Neural crest cell (in vitro differentiated cells): ENCODE measurements around the gene SLC25A26. TPM values are rescaled to one million over a fixed set of nuclear protein-coding genes. Genes with fewer than 3 reads are reported as not detected.

ENCODE experiments used
- DNase-seq: peaks from one replicate; pipeline ENCODE4 v3.0.0; 2021; ENCODE audit warnings: low read depth, mixed read lengths, low spot score
- H3K27ac Mint-ChIP-seq: one replicate; pipeline ENCODE4 v1.8.0; 2021; ENCODE audit warnings: mild to moderate bottlenecking, mixed read lengths; ENCODE audit not compliant: unreplicated experiment
- H3K27me3 Mint-ChIP-seq: 2 replicates; pipeline ENCODE4 v1.8.0; 2021; ENCODE audit warnings: low read depth, mild to moderate bottlenecking, mixed read lengths
- H3K36me3 Mint-ChIP-seq: 2 replicates; pipeline ENCODE4 v1.8.0; 2021; ENCODE audit warnings: low read depth, mild to moderate bottlenecking, mixed read lengths
- H3K4me1 Mint-ChIP-seq: 2 replicates; pipeline ENCODE4 v1.8.0; 2021; ENCODE audit warnings: mixed read lengths
- H3K4me3 Mint-ChIP-seq: one replicate; pipeline ENCODE4 v1.8.0; 2021; ENCODE audit warnings: mild to moderate bottlenecking, mixed read lengths
- H3K9me3 Mint-ChIP-seq: 2 replicates; pipeline ENCODE4 v1.8.0; 2021; ENCODE audit warnings: mixed read lengths
- total RNA-seq: library from RNA; stranded (reverse); gene quantifications from 2 replicates; pipeline ENCODE4 v1.2.1, GENCODE V29; 2021
- TF ChIP-seq, protein P1 (sequence below): fragments of 200-600 bp; sonication (generic); conservative IDR thresholded peaks from 2 replicates; pipeline ENCODE4 v1.5.0; 2021; ENCODE audit warnings: antibody characterized with exemption, mild to moderate bottlenecking

Gene SLC25A26
- total RNA-seq, 1 donor from 2014 or later: 10.1 TPM

DNA sequence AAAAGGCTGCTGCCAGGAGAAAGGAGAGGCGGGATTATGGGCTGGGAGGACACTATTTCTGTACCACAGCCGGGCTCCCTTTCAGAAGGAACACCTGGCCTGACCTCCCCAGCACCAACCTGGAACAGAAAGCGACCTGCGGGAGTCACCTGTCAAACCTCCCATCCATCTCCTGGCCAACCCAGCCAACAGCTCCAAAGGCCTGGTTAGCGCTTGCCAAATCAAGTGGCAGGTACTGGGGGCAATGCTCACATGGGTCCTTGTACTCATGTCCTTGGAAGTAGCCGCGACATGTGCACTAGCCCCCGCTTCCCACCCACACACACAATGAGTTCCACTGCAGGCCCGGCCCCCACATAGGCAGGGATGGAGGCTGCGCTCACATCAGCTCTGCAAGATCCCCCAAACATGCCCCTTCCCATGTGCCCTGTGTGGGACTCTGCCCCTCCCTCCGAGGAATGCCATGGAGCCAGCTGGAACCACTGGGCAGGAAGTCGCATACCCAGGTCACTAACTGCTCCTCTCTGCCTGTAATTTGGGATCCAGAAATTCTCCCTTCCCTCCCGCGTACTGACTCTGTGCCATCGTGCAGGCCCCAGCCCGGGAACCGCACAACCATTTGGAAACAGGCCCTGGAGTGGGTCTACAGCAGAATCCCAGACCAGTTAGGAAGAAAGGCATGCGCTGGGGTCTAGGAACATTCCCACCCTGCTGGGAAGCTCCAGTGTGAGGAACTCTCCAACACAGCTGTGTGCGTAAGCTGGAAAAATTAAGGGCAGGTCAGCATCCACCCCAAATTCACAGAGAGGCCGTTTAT lies 181.1 kb downstream of the SLC25A26 start:
- Mint-ChIP-seq H3K27ac (peak overlapping the region; percentile 60), H3K4me1 (peaks cover 89% of the 10 kb centered on the region), H3K4me3 (peak overlapping the region; percentile 66), H3K9me3 (no peaks in the 10 kb centered on the region), H3K36me3 (peaks cover 34% of the 10 kb centered on the region), H3K27me3 (peaks cover 5% of the 10 kb centered on the region)
- DNase-seq: no peak
- TF ChIP-seq, protein P1, sequence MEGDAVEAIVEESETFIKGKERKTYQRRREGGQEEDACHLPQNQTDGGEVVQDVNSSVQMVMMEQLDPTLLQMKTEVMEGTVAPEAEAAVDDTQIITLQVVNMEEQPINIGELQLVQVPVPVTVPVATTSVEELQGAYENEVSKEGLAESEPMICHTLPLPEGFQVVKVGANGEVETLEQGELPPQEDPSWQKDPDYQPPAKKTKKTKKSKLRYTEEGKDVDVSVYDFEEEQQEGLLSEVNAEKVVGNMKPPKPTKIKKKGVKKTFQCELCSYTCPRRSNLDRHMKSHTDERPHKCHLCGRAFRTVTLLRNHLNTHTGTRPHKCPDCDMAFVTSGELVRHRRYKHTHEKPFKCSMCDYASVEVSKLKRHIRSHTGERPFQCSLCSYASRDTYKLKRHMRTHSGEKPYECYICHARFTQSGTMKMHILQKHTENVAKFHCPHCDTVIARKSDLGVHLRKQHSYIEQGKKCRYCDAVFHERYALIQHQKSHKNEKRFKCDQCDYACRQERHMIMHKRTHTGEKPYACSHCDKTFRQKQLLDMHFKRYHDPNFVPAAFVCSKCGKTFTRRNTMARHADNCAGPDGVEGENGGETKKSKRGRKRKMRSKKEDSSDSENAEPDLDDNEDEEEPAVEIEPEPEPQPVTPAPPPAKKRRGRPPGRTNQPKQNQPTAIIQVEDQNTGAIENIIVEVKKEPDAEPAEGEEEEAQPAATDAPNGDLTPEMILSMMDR: no peak

DNA sequence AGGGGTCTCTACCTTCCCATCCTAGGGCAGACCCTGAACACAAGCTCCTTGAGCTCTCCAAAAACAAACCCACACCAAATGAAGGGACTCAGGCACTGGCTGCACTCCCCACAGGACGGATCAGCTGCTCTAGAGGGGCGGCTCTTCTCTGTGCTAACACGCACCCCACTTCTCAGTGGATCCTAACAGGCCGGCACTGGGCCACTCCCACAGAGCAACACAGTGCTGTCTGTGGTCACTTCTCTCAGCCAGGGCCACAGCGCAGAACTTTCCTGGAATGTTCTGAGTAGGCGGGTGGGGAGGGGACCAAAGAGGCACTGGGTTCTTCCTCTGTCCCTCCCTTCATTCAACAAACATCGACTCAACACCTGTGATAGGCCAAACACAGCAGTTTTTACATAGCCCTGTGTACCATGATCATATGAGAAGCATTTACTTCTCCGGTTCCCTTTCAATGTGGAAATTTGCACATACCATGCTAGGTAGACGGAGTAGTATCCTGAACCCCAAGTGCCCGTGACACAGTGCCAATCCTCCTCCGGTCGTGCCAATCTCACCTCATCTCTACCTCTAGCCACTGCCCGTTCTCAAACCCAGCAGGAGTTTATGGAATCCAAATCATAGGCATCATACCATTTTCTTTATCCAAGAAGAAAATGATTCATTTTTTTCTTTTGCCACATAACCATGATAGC lies 181.9 kb downstream of the SLC25A26 start:
- peaks cover 31% of the 10 kb centered on the region for H3K36me3 Mint-ChIP-seq
- no peaks in the 10 kb centered on the region for H3K9me3 Mint-ChIP-seq
- TF ChIP-seq, protein P1: no peak
- peak overlapping the region; percentile 49 for H3K4me3 Mint-ChIP-seq
- H3K27ac Mint-ChIP-seq: peak overlapping the region; percentile 83
- H3K27me3 Mint-ChIP-seq: peaks cover 5% of the 10 kb centered on the region
- no peak for DNase-seq
- H3K4me1 Mint-ChIP-seq: peaks cover 94% of the 10 kb centered on the region

DNA sequence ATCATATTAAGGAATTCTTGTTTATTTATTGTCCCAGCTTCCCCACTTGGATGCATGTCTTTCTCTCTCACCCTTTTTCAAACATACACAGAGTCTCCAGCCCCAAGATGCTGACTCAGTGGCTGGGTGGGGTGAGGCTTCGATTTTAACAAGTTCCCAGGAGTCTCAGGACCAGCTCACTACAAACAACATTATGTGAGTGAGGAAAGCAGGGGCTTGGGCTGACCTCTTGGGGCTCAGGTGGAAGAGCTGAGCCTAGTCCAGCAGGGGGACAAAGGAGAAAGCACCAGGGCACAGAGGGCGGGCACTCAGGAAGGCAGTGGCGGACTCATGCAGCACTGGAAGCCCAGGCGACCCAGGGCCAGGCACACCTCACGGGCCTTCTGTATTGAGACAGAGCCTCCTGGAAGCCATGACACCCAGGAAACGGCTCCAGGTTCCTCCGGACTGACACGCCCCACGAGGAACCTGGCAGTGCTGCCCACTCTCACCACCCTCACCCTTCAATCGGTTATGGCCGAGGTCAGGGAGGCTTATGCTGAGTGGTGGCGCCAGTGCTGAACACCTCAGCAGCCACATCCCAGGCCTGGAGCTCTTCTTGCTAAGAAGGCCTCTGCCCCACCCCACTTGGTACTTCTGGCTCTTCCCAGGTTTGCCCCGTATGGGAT lies 182.7 kb downstream of the SLC25A26 start:
- H3K27ac Mint-ChIP-seq: no peak overlapping the region
- H3K36me3 Mint-ChIP-seq: peaks cover 28% of the 10 kb centered on the region
- H3K27me3 Mint-ChIP-seq: peaks cover 5% of the 10 kb centered on the region
- no peak for DNase-seq
- H3K9me3 Mint-ChIP-seq: no peaks in the 10 kb centered on the region
- peak overlapping the region; percentile 49 for H3K4me3 Mint-ChIP-seq
- peaks cover 94% of the 10 kb centered on the region for H3K4me1 Mint-ChIP-seq
- TF ChIP-seq, protein P1: no peak

DNA sequence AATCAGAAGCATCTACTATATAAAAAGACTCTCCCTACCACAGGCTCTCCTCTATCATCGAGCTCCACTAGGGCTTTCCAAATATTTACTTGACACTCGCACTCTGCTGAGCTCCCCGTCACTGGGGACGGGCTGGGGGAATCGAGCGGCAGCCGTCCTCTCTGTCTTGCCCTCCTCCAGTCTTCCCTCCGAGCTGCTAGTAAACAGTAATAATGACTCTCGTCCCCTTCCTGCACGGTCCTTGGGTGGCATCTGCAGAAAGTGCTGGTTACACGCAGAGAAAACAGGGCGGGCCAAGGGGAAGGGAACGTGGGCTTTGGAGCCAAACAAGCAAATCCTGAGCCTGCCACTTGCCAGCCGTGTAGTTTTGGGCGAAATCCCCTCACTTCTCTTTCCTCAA lies 183.4 kb downstream of the SLC25A26 start:
- no peak for DNase-seq

More for the DNA sequence above, 183.4 kb downstream of the SLC25A26 start:
- Mint-ChIP-seq H3K4me3 (peak overlapping the region; percentile 33), H3K36me3 (peaks cover 29% of the 10 kb centered on the region), H3K27me3 (peaks cover 5% of the 10 kb centered on the region), H3K4me1 (peaks cover 94% of the 10 kb centered on the region), H3K9me3 (no peaks in the 10 kb centered on the region), H3K27ac (peak overlapping the region; percentile 57)
- TF ChIP-seq, protein P1: no peak
